ENCODE measurements around the gene UGT1A10.

The UGT1A10 gene

DNA sequence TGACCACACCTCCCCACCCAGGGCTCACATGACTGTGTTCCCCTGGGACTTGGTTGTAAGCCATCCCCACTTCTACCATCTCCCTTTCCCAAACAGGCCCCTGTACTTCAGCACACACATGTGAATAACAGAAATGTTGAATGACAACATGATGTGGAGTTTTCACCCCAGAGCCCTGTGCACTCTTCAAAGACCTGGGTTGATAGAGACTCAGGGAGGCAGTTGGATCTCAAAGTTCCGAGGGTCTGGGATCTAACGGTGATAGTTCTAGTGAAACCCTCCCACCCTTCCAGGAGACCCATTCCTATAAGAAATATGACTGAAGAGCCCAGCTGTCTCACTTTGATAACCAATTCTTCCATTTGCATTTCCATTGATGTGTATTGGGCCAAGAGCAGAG lies 141.8 kb downstream of the UGT1A10 start, which contains the start of gene MROH2A:
TSS of gene MROH2A (plus strand) at position 301 of the 400 bp plus-strand sequence. CDS start 1,029 bp downstream, outside the sequence.
- no peaks in the 10 kb centered on the region for H3K4me1 ChIP-seq (ENCODE audit: control insufficient read depth, insufficient read depth, low read length)
- no peaks in the 10 kb centered on the region for H3K36me3 ChIP-seq (ENCODE audit: control insufficient read depth, insufficient read depth, low read length)

DNA sequence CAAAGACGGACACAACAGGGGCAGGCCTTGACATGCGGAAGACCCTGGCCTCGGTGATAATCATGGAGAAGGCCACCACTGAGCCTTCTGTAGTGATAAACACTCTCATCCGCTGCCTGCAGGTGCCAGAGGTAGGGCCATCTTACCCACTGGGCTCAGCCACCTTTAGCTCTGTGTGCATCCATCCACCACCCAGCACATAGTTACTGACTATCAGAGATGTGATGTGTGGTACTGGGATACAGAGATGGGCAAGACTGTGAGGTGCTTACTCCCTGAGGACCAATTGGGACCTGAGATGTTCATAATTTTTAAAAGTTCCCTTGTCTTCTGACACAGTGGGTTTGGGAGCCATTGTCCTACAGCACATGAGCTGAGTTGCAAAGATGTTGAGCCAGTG lies 143.5 kb downstream of the UGT1A10 start:
- Histone ChIP-seq H3K9ac (ENCODE audit: low read length) (no peak overlapping the region), H3K27me3 (ENCODE audit: control insufficient read depth, insufficient read depth, low read length) (no peaks in the 10 kb centered on the region), H3K27ac (ENCODE audit: low read depth, low read length) (no peak overlapping the region), H3K4me3 (ENCODE audit: low read length) (no peak overlapping the region), H3K4me1 (ENCODE audit: control insufficient read depth, insufficient read depth, low read length) (no peaks in the 10 kb centered on the region), H3K36me3 (ENCODE audit: control insufficient read depth, insufficient read depth, low read length) (no peaks in the 10 kb centered on the region)

More for the DNA sequence above, 141.8 kb downstream of the UGT1A10 start, which contains the start of gene MROH2A:
- Histone ChIP-seq H3K27me3 (ENCODE audit: control insufficient read depth, insufficient read depth, low read length) (no peaks in the 10 kb centered on the region), H3K9ac (ENCODE audit: low read length) (no peak within 1 kb of the TSS), H3K4me3 (ENCODE audit: low read length) (no peak within 1 kb of the TSS), H3K27ac (ENCODE audit: low read depth, low read length) (no peak within 1 kb of the TSS)

DNA sequence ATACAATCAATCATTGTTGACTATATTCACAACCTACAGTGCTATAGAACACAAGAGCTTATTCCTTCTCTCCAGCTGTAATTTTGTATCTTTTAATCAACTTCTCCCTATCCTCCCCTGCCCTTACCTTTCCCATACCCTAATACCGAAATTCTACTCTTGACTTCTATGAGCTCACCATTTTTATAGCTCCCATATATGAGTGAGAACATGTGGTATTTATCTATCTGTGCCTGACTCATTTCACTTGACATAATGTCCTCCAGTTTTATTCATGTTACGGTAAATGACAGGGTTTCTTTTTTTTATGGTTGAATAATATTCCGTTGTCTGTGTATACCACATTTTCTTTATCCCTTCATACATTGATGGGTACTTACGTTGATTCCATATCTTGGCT lies 144.5 kb downstream of the UGT1A10 start:
- no peak overlapping the region for H3K9ac ChIP-seq (ENCODE audit: low read length)
- H3K27ac ChIP-seq (ENCODE audit: low read depth, low read length) = no peak overlapping the region
- no peaks in the 10 kb centered on the region for H3K27me3 ChIP-seq (ENCODE audit: control insufficient read depth, insufficient read depth, low read length)

DNA sequence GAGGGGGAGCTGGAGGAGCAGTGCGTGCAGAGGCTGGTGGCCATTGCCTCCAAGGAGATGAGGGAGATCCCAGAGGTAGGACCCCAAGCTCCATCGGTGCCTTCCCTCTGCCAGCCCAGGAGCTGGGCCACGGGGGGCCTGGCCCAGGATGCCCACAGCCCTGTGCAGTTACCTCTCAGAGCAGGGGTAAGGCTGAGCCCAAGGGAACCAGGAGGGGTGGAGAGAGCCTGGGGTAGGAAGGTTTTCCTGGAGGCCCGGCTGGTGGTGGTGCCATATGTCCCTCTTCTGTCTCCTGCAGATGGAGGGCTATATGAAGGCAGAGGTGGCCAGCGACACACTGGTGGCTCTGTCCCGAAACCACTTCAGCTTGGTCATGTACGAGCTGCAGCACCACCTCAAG lies 153.3 kb downstream of the UGT1A10 start:
- Histone ChIP-seq H3K4me1 (ENCODE audit: control insufficient read depth, insufficient read depth, low read length) (no peaks in the 10 kb centered on the region), H3K27ac (ENCODE audit: low read depth, low read length) (no peak overlapping the region), H3K9ac (ENCODE audit: low read length) (no peak overlapping the region), H3K4me3 (ENCODE audit: low read length) (no peak overlapping the region), H3K27me3 (ENCODE audit: control insufficient read depth, insufficient read depth, low read length) (peaks cover 2% of the 10 kb centered on the region), H3K36me3 (ENCODE audit: control insufficient read depth, insufficient read depth, low read length) (no peaks in the 10 kb centered on the region)

More for the DNA sequence above, 144.5 kb downstream of the UGT1A10 start:
- Histone ChIP-seq H3K4me1 (ENCODE audit: control insufficient read depth, insufficient read depth, low read length) (no peaks in the 10 kb centered on the region), H3K36me3 (ENCODE audit: control insufficient read depth, insufficient read depth, low read length) (no peaks in the 10 kb centered on the region), H3K4me3 (ENCODE audit: low read length) (no peak overlapping the region)

DNA sequence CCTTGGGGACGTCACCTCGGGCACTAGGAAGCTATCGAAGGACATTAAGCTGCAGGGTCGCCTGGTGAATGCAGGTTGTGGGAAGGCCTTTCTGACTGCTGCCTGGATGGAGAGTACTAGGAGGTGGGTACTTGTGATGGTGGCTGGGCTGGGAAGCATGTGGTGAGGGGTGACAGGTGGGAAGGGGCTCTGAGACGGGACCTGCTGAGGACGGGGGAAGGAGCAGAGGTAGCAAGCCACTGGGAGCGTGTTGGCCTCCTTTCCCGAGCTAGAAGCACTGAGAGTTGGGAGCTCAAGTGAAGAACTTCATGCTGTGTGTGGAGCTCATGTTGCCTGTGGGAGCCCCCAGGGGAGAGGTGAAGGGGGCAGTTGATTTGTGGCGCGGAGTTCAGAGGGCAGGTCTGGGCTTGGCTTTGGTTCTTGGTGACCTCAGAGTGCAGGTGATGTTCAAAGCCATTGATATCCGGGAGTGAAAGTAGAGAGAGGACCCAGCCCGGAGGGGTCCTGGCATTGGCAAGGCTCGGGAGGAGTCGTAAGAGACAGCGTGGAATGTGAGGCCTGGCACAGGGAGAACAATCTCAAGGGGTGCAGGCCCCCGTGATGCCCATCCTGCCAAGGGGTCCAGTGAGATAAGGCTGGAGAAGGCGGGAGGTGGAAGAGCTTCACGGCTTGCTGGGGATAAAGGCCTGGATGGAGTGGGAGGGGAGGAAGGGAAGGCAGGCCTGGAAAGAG lies 155.1 kb downstream of the UGT1A10 start:
- H3K36me3 ChIP-seq (ENCODE audit: control insufficient read depth, insufficient read depth, low read length) = no peaks in the 10 kb centered on the region
- no peaks in the 10 kb centered on the region for H3K4me1 ChIP-seq (ENCODE audit: control insufficient read depth, insufficient read depth, low read length)
- H3K4me3 ChIP-seq (ENCODE audit: low read length) = no peak overlapping the region
- H3K27me3 ChIP-seq (ENCODE audit: control insufficient read depth, insufficient read depth, low read length) = peaks cover 2% of the 10 kb centered on the region
- H3K27ac ChIP-seq (ENCODE audit: low read depth, low read length) = no peak overlapping the region
- no peak overlapping the region for H3K9ac ChIP-seq (ENCODE audit: low read length)

DNA sequence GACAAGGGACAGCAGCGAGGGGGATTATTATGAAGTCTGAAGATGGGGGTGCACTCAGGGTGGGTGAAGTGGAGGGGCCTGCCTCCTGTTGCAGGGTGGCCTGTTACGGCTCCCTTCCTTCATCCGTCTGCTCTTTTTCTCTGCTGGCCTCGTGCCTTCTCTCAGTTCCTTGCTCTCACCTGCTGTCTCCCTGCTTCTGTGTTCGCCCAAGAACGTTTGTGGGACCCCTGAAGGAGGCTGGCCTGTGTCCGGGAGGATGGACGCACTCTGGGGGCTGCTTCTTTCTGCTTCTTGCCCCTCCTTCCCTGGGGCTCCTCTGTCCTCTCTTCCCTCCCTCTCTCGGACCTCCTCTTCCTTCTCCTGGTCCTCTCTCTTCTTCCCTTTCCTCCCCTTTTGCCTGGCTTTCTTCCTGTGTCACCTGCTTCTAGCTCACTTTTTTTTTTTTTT lies 155.7 kb downstream of the UGT1A10 start:
- Histone ChIP-seq H3K4me1 (ENCODE audit: control insufficient read depth, insufficient read depth, low read length) (no peaks in the 10 kb centered on the region), H3K4me3 (ENCODE audit: low read length) (no peak overlapping the region), H3K27me3 (ENCODE audit: control insufficient read depth, insufficient read depth, low read length) (peaks cover 2% of the 10 kb centered on the region), H3K27ac (ENCODE audit: low read depth, low read length) (no peak overlapping the region), H3K9ac (ENCODE audit: low read length) (no peak overlapping the region), H3K36me3 (ENCODE audit: control insufficient read depth, insufficient read depth, low read length) (no peaks in the 10 kb centered on the region)

DNA sequence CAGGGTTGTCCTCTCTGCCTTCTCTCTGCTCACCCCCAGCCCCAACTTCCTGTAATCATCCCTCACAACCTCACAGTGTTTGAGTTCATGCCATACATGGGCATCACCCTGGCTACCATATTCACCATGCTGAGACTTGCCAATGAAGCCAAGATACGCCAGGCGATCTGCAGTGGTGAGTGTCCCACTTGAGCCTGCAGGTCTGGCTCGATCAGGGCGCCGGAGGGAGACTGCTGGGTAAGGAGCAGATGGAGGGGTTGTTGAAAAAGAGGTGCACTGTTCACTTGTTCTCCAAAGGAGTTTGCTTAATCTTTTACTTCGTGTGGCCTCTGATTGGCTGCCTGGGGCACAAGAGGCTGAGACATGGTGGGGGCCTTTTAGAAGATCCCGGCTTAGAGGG lies 156.5 kb downstream of the UGT1A10 start:
- H3K4me3 ChIP-seq (ENCODE audit: low read length) = no peak overlapping the region

DNA sequence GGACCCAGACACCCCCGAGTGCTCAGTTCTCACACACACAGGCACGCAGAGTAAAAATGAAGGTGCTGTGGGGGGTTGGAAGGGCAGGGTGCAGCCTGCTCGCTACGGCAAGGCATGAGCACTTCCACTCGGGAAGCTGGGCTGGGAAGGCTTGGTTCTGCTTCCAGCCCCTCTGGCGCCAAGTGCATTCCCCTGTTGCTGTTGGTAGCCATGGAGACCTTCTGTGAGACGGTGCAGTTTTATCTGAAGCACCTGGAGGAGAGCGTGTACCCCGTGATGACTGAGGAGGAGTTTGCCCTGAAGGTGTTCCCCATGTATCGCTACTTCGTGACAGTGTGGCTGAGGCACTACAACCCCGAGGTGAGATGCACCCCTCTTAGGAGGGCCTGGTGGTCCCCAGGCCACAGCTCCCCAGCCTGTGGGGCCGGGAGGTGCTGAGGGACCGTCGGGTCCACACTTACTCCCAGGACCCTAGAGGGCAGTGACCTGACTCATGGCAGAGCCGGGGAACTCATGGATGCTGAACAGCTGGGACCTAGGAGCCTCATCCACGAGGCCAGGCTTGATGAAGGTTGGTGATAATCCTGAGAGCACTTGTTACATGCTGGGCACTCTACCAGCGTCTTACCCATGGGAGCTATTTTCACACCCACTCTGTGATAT lies 157.3 kb downstream of the UGT1A10 start:
- H3K4me1 ChIP-seq (ENCODE audit: control insufficient read depth, insufficient read depth, low read length) = no peaks in the 10 kb centered on the region
- H3K27ac ChIP-seq (ENCODE audit: low read depth, low read length) = no peak overlapping the region
- H3K4me3 ChIP-seq (ENCODE audit: low read length) = no peak overlapping the region
- H3K9ac ChIP-seq (ENCODE audit: low read length) = no peak overlapping the region
- peaks cover 2% of the 10 kb centered on the region for H3K27me3 ChIP-seq (ENCODE audit: control insufficient read depth, insufficient read depth, low read length)
- no peaks in the 10 kb centered on the region for H3K36me3 ChIP-seq (ENCODE audit: control insufficient read depth, insufficient read depth, low read length)

More for the DNA sequence above, 156.5 kb downstream of the UGT1A10 start:
- Histone ChIP-seq H3K36me3 (ENCODE audit: control insufficient read depth, insufficient read depth, low read length) (no peaks in the 10 kb centered on the region), H3K27me3 (ENCODE audit: control insufficient read depth, insufficient read depth, low read length) (peaks cover 2% of the 10 kb centered on the region), H3K9ac (ENCODE audit: low read length) (no peak overlapping the region), H3K27ac (ENCODE audit: low read depth, low read length) (no peak overlapping the region), H3K4me1 (ENCODE audit: control insufficient read depth, insufficient read depth, low read length) (no peaks in the 10 kb centered on the region)

DNA sequence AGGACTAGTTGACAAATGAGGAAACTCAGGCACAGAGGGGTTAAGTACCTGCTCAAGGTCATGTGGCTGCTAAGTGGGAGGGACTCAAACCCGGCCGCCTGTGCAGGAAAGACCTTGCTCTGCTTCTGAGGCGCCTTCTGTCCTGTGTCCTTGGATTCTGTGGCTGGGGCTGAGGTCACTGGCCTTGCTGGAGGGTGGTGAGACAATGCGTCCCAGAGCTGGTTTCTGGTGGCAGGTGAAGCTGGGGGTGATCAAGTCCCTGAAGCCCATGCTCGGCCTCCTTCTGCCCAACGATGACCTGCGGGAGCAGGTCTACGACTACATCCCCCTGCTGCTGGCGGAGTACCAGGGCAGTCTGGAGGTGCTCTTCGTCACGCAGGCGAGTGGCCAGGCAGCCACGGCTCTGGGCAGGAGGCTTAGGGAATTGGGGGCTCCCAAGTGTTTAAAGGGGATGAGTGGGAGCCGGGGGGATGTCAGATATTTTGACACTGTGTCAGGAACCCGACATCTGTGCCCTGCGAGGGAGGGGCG lies 157.9 kb downstream of the UGT1A10 start:
- no peak overlapping the region for H3K27ac ChIP-seq (ENCODE audit: low read depth, low read length)
- no peaks in the 10 kb centered on the region for H3K4me1 ChIP-seq (ENCODE audit: control insufficient read depth, insufficient read depth, low read length)
- H3K4me3 ChIP-seq (ENCODE audit: low read length) = no peak overlapping the region
- no peak overlapping the region for H3K9ac ChIP-seq (ENCODE audit: low read length)
- H3K27me3 ChIP-seq (ENCODE audit: control insufficient read depth, insufficient read depth, low read length) = peaks cover 2% of the 10 kb centered on the region
- H3K36me3 ChIP-seq (ENCODE audit: control insufficient read depth, insufficient read depth, low read length) = no peaks in the 10 kb centered on the region

DNA sequence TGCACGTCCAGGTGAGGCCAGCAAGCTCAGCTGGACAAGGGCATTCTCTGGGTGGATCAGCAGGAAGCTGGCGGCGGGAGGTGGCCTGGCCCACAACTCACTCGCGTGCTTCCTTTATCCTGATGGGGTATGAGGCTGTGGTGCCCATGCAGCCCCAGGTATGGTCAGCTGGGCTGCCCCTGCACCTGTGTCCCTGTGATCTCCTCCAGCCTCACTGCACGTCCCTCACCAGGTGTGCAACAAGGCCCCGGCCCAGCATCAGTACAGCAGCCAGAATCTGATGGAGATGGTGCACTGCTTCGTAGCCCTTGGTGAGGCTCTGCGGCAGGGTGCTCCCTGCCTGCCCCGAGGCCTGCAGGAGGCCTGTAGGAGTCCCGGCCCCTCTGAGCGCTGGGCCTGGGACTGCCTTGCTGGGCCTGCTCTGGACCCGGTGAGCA lies 159.5 kb downstream of the UGT1A10 start:
- Histone ChIP-seq H3K27me3 (ENCODE audit: control insufficient read depth, insufficient read depth, low read length) (peaks cover 2% of the 10 kb centered on the region), H3K36me3 (ENCODE audit: control insufficient read depth, insufficient read depth, low read length) (no peaks in the 10 kb centered on the region), H3K9ac (ENCODE audit: low read length) (no peak overlapping the region), H3K4me1 (ENCODE audit: control insufficient read depth, insufficient read depth, low read length) (no peaks in the 10 kb centered on the region), H3K27ac (ENCODE audit: low read depth, low read length) (no peak overlapping the region), H3K4me3 (ENCODE audit: low read length) (no peak overlapping the region)

DNA sequence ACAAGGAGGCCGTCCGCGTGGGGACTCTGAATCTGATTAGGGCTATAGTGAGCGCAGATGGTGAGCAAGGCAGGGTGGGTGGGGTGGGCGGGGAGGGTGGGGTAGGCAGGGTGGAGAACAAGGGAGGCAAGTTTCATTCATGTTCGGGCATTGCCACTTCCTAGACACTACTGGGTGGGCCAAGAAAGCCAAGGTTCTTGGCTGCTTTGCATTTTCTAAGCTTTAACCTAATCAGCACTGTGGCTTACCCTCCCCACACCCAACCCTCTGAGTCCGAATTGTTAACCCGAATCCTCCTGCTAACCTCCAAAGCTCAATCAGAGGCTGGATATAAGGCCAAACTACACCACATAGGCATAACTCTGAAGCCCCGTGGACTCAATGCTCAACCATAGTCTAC lies 160.0 kb downstream of the UGT1A10 start:
- H3K27ac ChIP-seq (ENCODE audit: low read depth, low read length) = no peak overlapping the region

DNA sequence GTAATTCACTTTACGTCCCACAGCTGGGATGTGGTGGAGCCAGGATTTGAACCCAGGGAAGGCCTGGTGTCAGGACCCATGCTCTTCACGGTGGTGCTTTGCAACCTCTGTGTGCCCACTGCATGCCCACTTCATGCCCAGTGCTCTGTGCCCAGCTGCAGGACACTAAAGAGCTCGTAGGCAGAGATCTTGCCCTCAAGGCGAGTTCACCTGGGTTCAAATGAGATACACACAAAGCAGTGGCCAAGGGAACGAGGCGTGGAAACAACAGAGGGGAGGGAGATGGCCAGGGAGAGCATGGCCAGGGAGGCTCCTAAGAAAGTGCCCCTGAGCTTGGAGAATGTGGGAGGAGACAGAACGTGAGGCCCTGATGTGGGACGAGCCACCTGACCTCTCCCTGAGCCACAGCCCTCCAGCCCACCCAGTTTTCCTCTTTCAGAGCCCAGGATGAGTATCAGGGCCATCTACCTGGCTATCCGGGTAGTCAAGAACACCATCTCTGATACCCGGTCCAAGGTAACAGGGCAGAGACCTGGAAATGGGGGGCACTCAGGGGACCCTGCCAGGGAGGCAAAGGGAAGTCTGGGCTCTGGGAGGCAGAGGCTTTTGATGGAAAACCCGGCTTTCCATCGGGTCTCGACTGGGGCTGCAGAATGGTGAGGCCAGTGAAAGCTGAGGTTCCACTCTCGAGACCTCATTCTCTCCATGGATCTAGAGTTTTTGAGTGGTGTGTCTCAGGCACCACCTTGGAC lies 162.3 kb downstream of the UGT1A10 start:
- H3K4me1 ChIP-seq (ENCODE audit: control insufficient read depth, insufficient read depth, low read length) = no peaks in the 10 kb centered on the region
- H3K9ac ChIP-seq (ENCODE audit: low read length) = no peak overlapping the region
- no peak overlapping the region for H3K4me3 ChIP-seq (ENCODE audit: low read length)
- H3K27ac ChIP-seq (ENCODE audit: low read depth, low read length) = no peak overlapping the region
- peaks cover 2% of the 10 kb centered on the region for H3K27me3 ChIP-seq (ENCODE audit: control insufficient read depth, insufficient read depth, low read length)
- H3K36me3 ChIP-seq (ENCODE audit: control insufficient read depth, insufficient read depth, low read length) = no peaks in the 10 kb centered on the region

More for the DNA sequence above, 160.0 kb downstream of the UGT1A10 start:
- Histone ChIP-seq H3K4me1 (ENCODE audit: control insufficient read depth, insufficient read depth, low read length) (no peaks in the 10 kb centered on the region), H3K4me3 (ENCODE audit: low read length) (no peak overlapping the region), H3K9ac (ENCODE audit: low read length) (no peak overlapping the region), H3K27me3 (ENCODE audit: control insufficient read depth, insufficient read depth, low read length) (peaks cover 2% of the 10 kb centered on the region), H3K36me3 (ENCODE audit: control insufficient read depth, insufficient read depth, low read length) (no peaks in the 10 kb centered on the region)
